Fibroblast of the aortic adventitia (primary cell): ENCODE data around the gene PTGR3. TPM values are rescaled to one million over a fixed set of nuclear protein-coding genes. Genes with fewer than 3 reads are reported as not detected.
A peak's percentile ranks its signal among the peaks of the same experiment; 100 is the strongest.

Experiments used
- DNase-seq: peaks from one replicate; pipeline ENCODE4 v3.0.0-alpha.2; 2010; ENCODE audit warnings: low read depth
- H3K4me3 ChIP-seq: 2 replicates; pipeline ENCODE4 v1.5.1; 2011; ENCODE audit warnings: low read depth, mild to moderate bottlenecking, control low read depth, low read length, moderate library complexity
- total RNA-seq: library from RNA; depleted of rRNA; stranded (reverse); fragments of >200 nt; gene quantifications from 2 replicates; pipeline ENCODE4 v1.2.3, GENCODE V29; 2012; ENCODE audit warnings: low replicate concordance
- TF ChIP-seq, protein P1 (sequence below): IDR thresholded peaks from 2 replicates; pipeline ENCODE4 v1.5.1; 2011; ENCODE audit warnings: mild to moderate bottlenecking, low read length, control low read depth, inconsistent platforms; ENCODE audit not compliant: insufficient read depth

The PTGR3 gene
- total RNA-seq, 1 donor = 14.2 TPM

DNA sequence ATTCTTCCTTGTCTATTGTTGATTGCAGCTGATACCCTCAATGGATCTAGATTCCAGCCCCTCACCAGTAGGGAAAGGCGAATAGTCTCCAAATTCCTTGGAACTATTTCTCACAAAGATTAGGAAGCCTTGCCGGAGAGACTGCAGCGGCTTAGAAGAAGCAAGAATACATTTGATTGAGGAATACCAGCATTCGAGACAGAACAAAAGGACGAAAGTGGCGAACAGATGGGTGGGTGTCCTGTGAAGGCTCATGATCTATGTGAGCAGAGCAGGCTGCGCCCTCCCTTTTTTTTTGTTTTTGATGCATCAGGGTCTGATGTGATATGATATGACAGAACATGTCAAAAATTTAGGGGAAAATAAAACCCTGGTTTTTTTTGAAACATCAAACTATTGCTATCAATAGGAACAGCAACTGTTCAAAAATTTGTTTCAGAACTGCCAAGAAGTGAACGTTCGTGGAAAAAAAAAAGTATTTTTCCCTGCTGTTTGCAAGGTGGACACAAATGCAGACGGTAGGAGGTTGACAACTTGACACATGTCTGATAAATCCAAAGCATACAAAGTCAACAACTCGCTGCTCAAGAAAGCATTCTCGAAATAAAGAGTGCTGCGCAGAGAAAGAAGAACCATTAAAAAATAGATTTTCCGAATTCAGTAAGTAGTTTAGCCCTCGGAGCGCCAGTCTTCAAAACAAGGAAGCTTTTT lies 49.1 kb downstream of the PTGR3 start:
- TF ChIP-seq, protein P1, sequence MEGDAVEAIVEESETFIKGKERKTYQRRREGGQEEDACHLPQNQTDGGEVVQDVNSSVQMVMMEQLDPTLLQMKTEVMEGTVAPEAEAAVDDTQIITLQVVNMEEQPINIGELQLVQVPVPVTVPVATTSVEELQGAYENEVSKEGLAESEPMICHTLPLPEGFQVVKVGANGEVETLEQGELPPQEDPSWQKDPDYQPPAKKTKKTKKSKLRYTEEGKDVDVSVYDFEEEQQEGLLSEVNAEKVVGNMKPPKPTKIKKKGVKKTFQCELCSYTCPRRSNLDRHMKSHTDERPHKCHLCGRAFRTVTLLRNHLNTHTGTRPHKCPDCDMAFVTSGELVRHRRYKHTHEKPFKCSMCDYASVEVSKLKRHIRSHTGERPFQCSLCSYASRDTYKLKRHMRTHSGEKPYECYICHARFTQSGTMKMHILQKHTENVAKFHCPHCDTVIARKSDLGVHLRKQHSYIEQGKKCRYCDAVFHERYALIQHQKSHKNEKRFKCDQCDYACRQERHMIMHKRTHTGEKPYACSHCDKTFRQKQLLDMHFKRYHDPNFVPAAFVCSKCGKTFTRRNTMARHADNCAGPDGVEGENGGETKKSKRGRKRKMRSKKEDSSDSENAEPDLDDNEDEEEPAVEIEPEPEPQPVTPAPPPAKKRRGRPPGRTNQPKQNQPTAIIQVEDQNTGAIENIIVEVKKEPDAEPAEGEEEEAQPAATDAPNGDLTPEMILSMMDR = no peak
- peak overlapping the region; percentile 48 for H3K4me3 ChIP-seq

DNA sequence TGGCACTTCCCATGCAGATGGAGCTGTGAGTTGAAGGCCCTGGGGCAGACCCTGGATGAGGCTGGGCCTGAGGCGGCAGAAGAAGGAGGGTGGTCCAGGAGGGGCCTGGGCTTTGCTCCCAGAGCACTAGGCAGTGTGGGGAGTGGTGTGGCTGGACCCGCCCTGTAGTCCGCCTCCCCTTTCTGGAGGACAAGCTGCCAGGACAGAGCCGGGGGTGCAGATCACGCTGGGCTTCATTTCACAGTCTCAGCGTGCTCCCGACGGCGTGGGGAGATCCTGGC lies 49.8 kb downstream of the PTGR3 start:
- DNase-seq = no peak
- H3K4me3 ChIP-seq = no peak overlapping the region
- TF ChIP-seq, protein P1 = no peak

More for the DNA sequence above, 49.1 kb downstream of the PTGR3 start:
- peak; percentile 2 for DNase-seq

Other genes with a start within 250 kb of the PTGR3 start
- gene TSHZ1, start 1.7 kb upstream of the PTGR3 start, total RNA-seq = 5.2 and 7.9 TPM in 2 replicates
- not detected in 2 replicates for gene SMIM21, start 218.6 kb upstream of the PTGR3 start, total RNA-seq